Measurements from ENCODE around the gene CCDC201. TPM values are rescaled to one million over a fixed set of nuclear protein-coding genes. Genes with fewer than 3 reads are reported as not detected.

The CCDC201 gene
- polyA plus RNA-seq, 1 experiment = not detected

- H3K36me3 ChIP-seq (ENCODE audit: control insufficient read depth, insufficient read depth, low read length) = peaks cover 14% of the 10 kb centered on the region
- POLR2A ChIA-PET = no interaction called here
- CTCF ChIA-PET = interaction anchor here (1.9 kb wide), 1 partner anchor 8 kb away, joined by 8 read pairs; no protein-coding TSS in a partner anchor
- no peak for TF ChIP-seq CTCF (IDR thresholded peaks at IDR 0.05; ENCODE audit: insufficient read depth, low read depth, low read length)
- no peaks in the 10 kb centered on the region for H3K27me3 ChIP-seq (ENCODE audit: control insufficient read depth, insufficient read depth, low read length)
- no peak overlapping the region for H3K4me3 ChIP-seq (ENCODE audit: low read depth, low read length)
- no peak for DNase-seq (ENCODE audit: low read depth)
Observed at GRCh38 chr7:45909561-45909960, 36.7 kb upstream of the CCDC201 start.

- no peak for TF ChIP-seq CTCF (IDR thresholded peaks at IDR 0.05; ENCODE audit: insufficient read depth, low read depth, low read length)
- H3K4me3 ChIP-seq (ENCODE audit: low read depth, low read length) = no peak overlapping the region
- H3K27me3 ChIP-seq (ENCODE audit: control insufficient read depth, insufficient read depth, low read length) = no peaks in the 10 kb centered on the region; the same call in 1 of the 2 replicates
- no peaks in the 10 kb centered on the region for H3K36me3 ChIP-seq (ENCODE audit: control insufficient read depth, insufficient read depth, low read length)
- CTCF ChIA-PET = interaction anchor here (0.8 to 4.0 kb wide), 5 partner anchors 9 to 1277 kb away, joined by 3 to 21 read pairs (median 4); no protein-coding TSS in a partner anchor
- no peak for DNase-seq (ENCODE audit: low read depth)
- POLR2A ChIA-PET = no interaction called here
Observed at GRCh38 chr7:45902820-45903219, 29.9 kb upstream of the CCDC201 start.

GRCh38 chr7:45901566-45901965, 28.7 kb upstream of the CCDC201 start:
- CTCF ChIA-PET = interaction anchor here (3.9 to 4.0 kb wide), 2 partner anchors 11 to 16 kb away, joined by 18 to 21 read pairs; no protein-coding TSS in a partner anchor

GRCh38 chr7:45898222-45898621, 25.3 kb upstream of the CCDC201 start:
- no peaks in the 10 kb centered on the region for H3K36me3 ChIP-seq (ENCODE audit: control insufficient read depth, insufficient read depth, low read length)
- no peak overlapping the region for H3K4me3 ChIP-seq (ENCODE audit: low read depth, low read length)
- ChIA-PET CTCF (interaction anchor here (1.0 to 2.1 kb wide), 4 partner anchors 8 to 1283 kb away, joined by 3 to 6 read pairs (median 4); no protein-coding TSS in a partner anchor), POLR2A (no interaction called here)
- no peak for TF ChIP-seq CTCF (IDR thresholded peaks at IDR 0.05; ENCODE audit: insufficient read depth, low read depth, low read length)
- DNase-seq (ENCODE audit: low read depth) = no peak
- H3K27me3 ChIP-seq (ENCODE audit: control insufficient read depth, insufficient read depth, low read length) = no peaks in the 10 kb centered on the region; the same call in 1 of the 2 replicates

More at GRCh38 chr7:45901566-45901965, 28.7 kb upstream of the CCDC201 start:
- Histone ChIP-seq H3K27me3 (ENCODE audit: control insufficient read depth, insufficient read depth, low read length) (no peaks in the 10 kb centered on the region; the same call in 1 of the 2 replicates), H3K36me3 (ENCODE audit: control insufficient read depth, insufficient read depth, low read length) (no peaks in the 10 kb centered on the region), H3K4me3 (ENCODE audit: low read depth, low read length) (no peak overlapping the region)
- TF ChIP-seq CTCF (IDR thresholded peaks at IDR 0.05; ENCODE audit: insufficient read depth, low read depth, low read length) = no peak
- POLR2A ChIA-PET = no interaction called here
- DNase-seq (ENCODE audit: low read depth) = no peak

GRCh38 chr7:45897042-45897690, 24.3 kb upstream of the CCDC201 start:
- peaks cover 1% of the 10 kb centered on the region; the same call in 1 of the 2 replicates for H3K27me3 ChIP-seq (ENCODE audit: control insufficient read depth, insufficient read depth, low read length)
- TF ChIP-seq CTCF (IDR thresholded peaks at IDR 0.05; ENCODE audit: insufficient read depth, low read depth, low read length) = no peak
- DNase-seq (ENCODE audit: low read depth) = no peak
- no peaks in the 10 kb centered on the region for H3K36me3 ChIP-seq (ENCODE audit: control insufficient read depth, insufficient read depth, low read length)
- POLR2A ChIA-PET = no interaction called here
- no peak overlapping the region for H3K4me3 ChIP-seq (ENCODE audit: low read depth, low read length)
- CTCF ChIA-PET = interaction anchor here (2.0 to 2.1 kb wide), 2 partner anchors 26 to 1284 kb away, joined by 5 to 6 read pairs; no protein-coding TSS in a partner anchor
